Endothelial cell of umbilical vein (primary cell): ENCODE data around the gene WBP2. TPM values are rescaled to one million over a fixed set of nuclear protein-coding genes. Genes with fewer than 3 reads are reported as not detected.
A peak's percentile ranks its signal among the peaks of the same experiment; 100 is the strongest.

Experiments
- BruUV-seq: library from RNA; stranded (reverse); fragments of 400-500 nt; replicated peaks from 2 replicates; lab custom pipeline; 2021; lab: Mats Ljungman, UMichigan
- CTCF ChIA-PET: fragments of 300-600, 350-600 bp; sonication (Branson Sonifier 250); formaldehyde crosslinking; loops from one replicate; lab custom pipeline; 2021; ENCODE audit warnings: antibody characterized with exemption, inconsistent platforms; lab: Charles Lee
- POLR2A ChIA-PET: fragments of 300-600, 350-600 bp; sonication (Branson Sonifier 250); formaldehyde crosslinking; loops from one replicate; lab custom pipeline; 2021; ENCODE audit warnings: antibody characterized with exemption, inconsistent platforms; lab: Charles Lee
- DNase-seq: peaks from one replicate; pipeline ENCODE4 v3.0.0-alpha.2; 2011; ENCODE audit warnings: low read depth, low spot score
- FAIRE-seq: peaks from 2 replicates; lab custom pipeline; 2011; peaks lifted over from hg19 to GRCh38; lab: Jason Lieb, UNC
- H2AFZ ChIP-seq: 2 replicates; pipeline ENCODE4 v1.6.0; 2012; ENCODE audit warnings: low read depth, low read length, control low read depth, inconsistent platforms
- H3K27ac ChIP-seq: 2 replicates; pipeline ENCODE4 v1.5.1; 2011; ENCODE audit warnings: low read depth, mild to moderate bottlenecking, control low read depth, low read length, moderate library complexity; ENCODE audit not compliant: insufficient read depth
- H3K27me3 ChIP-seq, 2 experiments: 2 replicates each; pipeline versions ENCODE4 v1.6.0 to v1.6.1; 2011; ENCODE audit warnings: low read length in 2 of 2, mixed read lengths in 1 of 2; ENCODE audit not compliant: control insufficient read depth in 2 of 2, insufficient read depth in 2 of 2
- H3K36me3 ChIP-seq, 2 experiments: 2 replicates in 1 of 2; 3 replicates in 1 of 2; pipeline ENCODE4 v1.5.1; 2011; ENCODE audit warnings: low read length in 2 of 2, mild to moderate bottlenecking in 1 of 2, moderate library complexity in 1 of 2; ENCODE audit not compliant: control insufficient read depth in 2 of 2, insufficient read depth in 2 of 2; ENCODE audit errors: extremely low read depth in 1 of 2
- H3K4me1 ChIP-seq: 3 replicates; pipeline ENCODE4 v1.5.1; 2011; ENCODE audit warnings: mild to moderate bottlenecking, low read length; ENCODE audit not compliant: control insufficient read depth, insufficient read depth; ENCODE audit errors: extremely low read depth
- H3K4me2 ChIP-seq: 2 replicates; pipeline ENCODE4 v1.6.1; 2011; ENCODE audit warnings: low read length, control low read depth, mixed read lengths; ENCODE audit not compliant: insufficient read depth
- H3K4me3 ChIP-seq, 3 experiments: fragments of 200-600 bp in 1 of 3; sonication (generic), shearing (Covaris generic) in 1 of 3; replicated peaks in 1 of 3; 2 replicates each; pipeline ENCODE4 v1.5.1; 2011 to 2016; ENCODE audit warnings: control low read depth in 3 of 3, low read length in 3 of 3, mild to moderate bottlenecking in 2 of 3, inconsistent platforms in 1 of 3, low read depth in 1 of 3, moderate library complexity in 1 of 3; ENCODE audit not compliant: insufficient read depth in 1 of 3
- H3K79me2 ChIP-seq: 2 replicates; pipeline ENCODE4 v1.6.0; 2012; ENCODE audit warnings: low read length, inconsistent platforms; ENCODE audit not compliant: control insufficient read depth, insufficient read depth
- H3K9ac ChIP-seq: replicated peaks from 2 replicates; pipeline ENCODE3; 2011; ENCODE audit warnings: low read length, control low read depth; ENCODE audit not compliant: insufficient read depth; ENCODE audit errors: extremely low read depth
- H3K9me1 ChIP-seq: replicated peaks from 3 replicates; pipeline ENCODE4 v1.6.0; 2011; ENCODE audit warnings: mild to moderate bottlenecking, low read length; ENCODE audit not compliant: control insufficient read depth, insufficient read depth; ENCODE audit errors: extremely low read depth
- H3K9me3 ChIP-seq: replicated peaks from 2 replicates; pipeline ENCODE4 v1.5.1; 2012; ENCODE audit warnings: low read length, inconsistent platforms; ENCODE audit not compliant: control insufficient read depth, insufficient read depth
- H4K20me1 ChIP-seq: replicated peaks from 2 replicates; pipeline ENCODE3; 2011; ENCODE audit warnings: mild to moderate bottlenecking, low read length; ENCODE audit not compliant: control insufficient read depth, insufficient read depth; ENCODE audit errors: extremely low read depth
- CTCF ChIP-seq, 2 donors: IDR thresholded peaks; 1 replicate in 1 of 2; 2 replicates in 1 of 2; pipeline ENCODE4 v1.5.1; 2011; ENCODE audit warnings: low read length in 2 of 2, mild to moderate bottlenecking in 2 of 2, moderate library complexity in 2 of 2, control low read depth in 1 of 2, inconsistent platforms in 1 of 2, low read depth in 1 of 2; ENCODE audit not compliant: insufficient read depth in 1 of 2; ENCODE audit errors: extremely low read depth in 1 of 2
- EZH2 ChIP-seq: IDR thresholded peaks from 2 replicates; pipeline ENCODE4 v1.6.1; 2012; ENCODE audit warnings: borderline replicate concordance, low read depth, mild to moderate bottlenecking, moderate library complexity, low read length, inconsistent platforms; ENCODE audit not compliant: severe bottlenecking
- FOS ChIP-seq: IDR thresholded peaks from 2 replicates; pipeline ENCODE4 v1.6.1; 2011; ENCODE audit warnings: mild to moderate bottlenecking, low read length, moderate library complexity, borderline replicate concordance; ENCODE audit not compliant: insufficient read depth
- GATA2 ChIP-seq: IDR thresholded peaks from 2 replicates; pipeline ENCODE4 v1.7.0; 2011; ENCODE audit warnings: low read depth, mild to moderate bottlenecking, moderate library complexity, mixed read lengths, low read length; ENCODE audit not compliant: insufficient read length, insufficient read depth
- MAX ChIP-seq: IDR thresholded peaks from 2 replicates; pipeline ENCODE4 v1.6.1; 2011; ENCODE audit not compliant: insufficient read depth, insufficient read length
- POLR2AphosphoS5 ChIP-seq: IDR thresholded peaks from 2 replicates; pipeline ENCODE4 v1.6.1; 2012; ENCODE audit warnings: low read depth, mild to moderate bottlenecking, control low read depth, low read length, moderate library complexity; ENCODE audit not compliant: insufficient read depth
- dilution Hi-C: fragments of 300-500 bp; cut with MboI; formaldehyde crosslinking; loops from one replicate; pipeline ENCODE4 v1.15.0; 2019; ENCODE audit warnings: low sequenced_read_pairs; ENCODE audit not compliant: extremely low pct_ligation_motif_present
- intact Hi-C: fragments of 100-400 bp; cut with micrococcal nuclease; formaldehyde crosslinking; loops from one replicate; pipeline ENCODE4 v1.10.0; 2022
- polyA plus RNA-seq, 4 experiments: library from polyadenylated mRNA; depleted of rRNA in 3 of 4; stranded (reverse) in 3 of 4; unstranded in 1 of 4; fragments of >200 nt; gene quantifications; 2 replicates each; pipeline versions ENCODE4 v1.2.1 to v1.2.3, GENCODE V29; 2011 to 2012; ENCODE audit warnings: missing spikeins in 1 of 4
- total RNA-seq: library from RNA; stranded (reverse); gene quantifications from 2 replicates; pipeline ENCODE4 v1.2.3, GENCODE V29; 2021

Gene WBP2
- total and polyA plus RNA-seq, 2 donors (not counting 3 experiments of a cell fraction or from before 2014, with no cell fraction given) = 81.5 to 126 TPM

DNA sequence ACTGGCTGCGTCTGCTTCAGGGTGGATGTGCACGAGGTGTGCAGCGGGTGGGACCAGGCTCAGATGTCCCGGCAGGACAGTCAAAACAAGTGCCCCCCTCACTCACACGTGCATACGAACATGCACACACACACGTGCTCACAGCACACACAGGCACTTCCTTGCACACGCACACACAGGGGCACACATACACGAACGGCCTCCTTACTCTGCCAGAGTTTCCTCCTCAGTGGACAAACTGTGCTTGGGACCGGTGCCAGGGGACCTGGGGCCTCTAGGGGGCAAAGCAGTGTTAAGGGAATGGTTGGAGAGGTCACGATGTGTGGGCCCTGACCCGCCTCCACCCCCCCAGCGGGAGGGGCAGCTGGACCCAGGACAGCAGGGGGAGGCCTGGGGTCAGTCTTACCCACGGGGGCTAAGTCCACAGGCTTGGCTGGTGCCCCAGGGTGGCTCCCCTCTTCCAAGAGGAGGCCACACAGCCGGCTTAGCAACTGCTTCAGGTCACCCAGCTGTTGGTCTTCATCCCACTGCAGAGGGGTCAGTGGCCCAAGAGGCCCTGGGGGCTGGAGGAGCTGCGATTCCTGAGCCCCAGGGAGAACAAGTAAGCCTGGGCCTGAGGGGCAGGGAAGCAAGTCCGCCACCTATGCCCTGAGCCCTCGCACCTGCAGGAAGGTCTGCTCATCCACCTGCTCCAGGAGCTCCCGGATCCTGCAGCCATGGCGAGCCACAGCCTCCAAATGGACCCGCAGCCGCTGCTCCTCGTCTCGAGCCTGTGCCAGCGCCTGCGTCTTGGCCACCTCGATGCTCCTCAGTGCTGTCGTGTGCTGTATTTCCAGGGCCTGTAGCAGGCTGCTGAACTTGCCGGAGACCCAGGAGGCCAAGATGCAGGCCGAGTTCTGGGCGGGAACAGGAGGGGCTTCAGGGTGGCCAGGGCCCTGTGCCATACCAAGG, 36.7 kb upstream of the WBP2 start:
- dilution Hi-C loops (no loop called here), intact Hi-C loops (no loop called here)
- Histone ChIP-seq H3K27me3 (no peaks in the 10 kb centered on the region), H3K27ac (no peak overlapping the region), H4K20me1 (no peaks in the 10 kb centered on the region), H3K4me1 (peaks cover 8% of the 10 kb centered on the region), H3K9me3 (no peaks in the 10 kb centered on the region), H3K9ac (no peak overlapping the region), H3K36me3 (peaks cover 0 to 15% of the 10 kb centered on the region in 2 experiments), H3K9me1 (no peaks in the 10 kb centered on the region), H3K4me3 (no peak overlapping the region), H3K4me2 (no peak overlapping the region), H3K79me2 (peaks cover 22% of the 10 kb centered on the region), H2AFZ (no peak overlapping the region)
- no peak for DNase-seq
- TF ChIP-seq FOS = no peak
- TF ChIP-seq MAX = no peak
- no peak for TF ChIP-seq GATA2
- TF ChIP-seq EZH2 = no peak
- no peak for TF ChIP-seq CTCF (IDR thresholded peaks at IDR 0.05; ENCODE audit: extremely low read depth in 1 of 2, insufficient read depth in 1 of 2, low read depth in 1 of 2, low read length in 2 of 2)
- peak; percentile 14 for TF ChIP-seq POLR2AphosphoS5
- POLR2A ChIA-PET = no interaction called here
- CTCF ChIA-PET = interaction anchor here (0.5 to 1.1 kb wide), 2 partner anchors 16 to 62 kb away, joined by 3 read pairs; no protein-coding TSS in a partner anchor
- no TSS peak for BruUV-seq
- no peak for FAIRE-seq
